NCI-H2227 (cell line): ENCODE measurements around the gene ERAP2.
"Not testable (repeated sequence)": the region's sequence is repeated elsewhere in the genome, so short reads cannot be mapped to it uniquely, and the experiment has no call there.

ENCODE experiments used
- DNase-seq: peaks from one replicate; lab custom pipeline; 2025; ENCODE audit not compliant: unreplicated experiment; lab: John Stamatoyannopoulos, UW

Gene ERAP2

GRCh38 chr5:96896806-96897205 lies 20.5 kb downstream of the ERAP2 start:
- DNase-seq, result no peak

- DNase-seq, result no peak
Observed at GRCh38 chr5:96901384-96901783, 25.1 kb downstream of the ERAP2 start.

GRCh38 chr5:96901841-96902240 lies 25.5 kb downstream of the ERAP2 start:
- DNase-seq, result no peak

- no peak for DNase-seq
Observed at GRCh38 chr5:96902876-96903275, 26.6 kb downstream of the ERAP2 start.

GRCh38 chr5:96903300-96903699 lies 27.0 kb downstream of the ERAP2 start:
- DNase-seq, result no peak

- DNase-seq, result no peak
Observed at GRCh38 chr5:96904054-96904931, 28.0 kb downstream of the ERAP2 start.

- DNase-seq, result no peak
Observed at GRCh38 chr5:96905864-96906263, 29.6 kb downstream of the ERAP2 start.

GRCh38 chr5:96909003-96909402 lies 32.7 kb downstream of the ERAP2 start:
- no peak for DNase-seq

- DNase-seq, result no peak
Observed at GRCh38 chr5:96909435-96909834, 33.1 kb downstream of the ERAP2 start.

- no peak for DNase-seq
Observed at GRCh38 chr5:96911139-96911538, 34.8 kb downstream of the ERAP2 start.

- DNase-seq, result no peak
Observed at GRCh38 chr5:96913233-96913632, 36.9 kb downstream of the ERAP2 start.

GRCh38 chr5:96919754-96920197 lies 43.5 kb downstream of the ERAP2 start:
- no peak for DNase-seq

- no peak for DNase-seq
Observed at GRCh38 chr5:96920744-96921355, 44.5 kb downstream of the ERAP2 start.

- no peak for DNase-seq
Observed at GRCh38 chr5:96922499-96923244, 46.4 kb downstream of the ERAP2 start.

- no peak for DNase-seq
Observed at GRCh38 chr5:96924016-96924443, 47.7 kb downstream of the ERAP2 start.

GRCh38 chr5:96926276-96926675 lies 50.0 kb downstream of the ERAP2 start:
- no peak for DNase-seq

- no peak for DNase-seq
Observed at GRCh38 chr5:96927008-96927407, 50.7 kb downstream of the ERAP2 start.

- DNase-seq, result no peak
Observed at GRCh38 chr5:96928931-96929708, 52.8 kb downstream of the ERAP2 start.

GRCh38 chr5:96930058-96930457 lies 53.8 kb downstream of the ERAP2 start:
- DNase-seq, result no peak

GRCh38 chr5:96930589-96930988 lies 54.3 kb downstream of the ERAP2 start:
- DNase-seq, result no peak

GRCh38 chr5:96931037-96931436 lies 54.7 kb downstream of the ERAP2 start:
- DNase-seq, result not testable (repeated sequence)
